ENCODE results near the gene ATXN2. TPM values are rescaled to one million over a fixed set of nuclear protein-coding genes. Genes with fewer than 3 reads are reported as not detected.
"Not testable (repeated sequence)": the region's sequence is repeated elsewhere in the genome, so short reads cannot be mapped to it uniquely, and the experiment has no call there.

Gene ATXN2
- polyA plus RNA-seq, 6 donors from 2014 or later: 12.0 to 38.0 (median 20.3) TPM

DNA sequence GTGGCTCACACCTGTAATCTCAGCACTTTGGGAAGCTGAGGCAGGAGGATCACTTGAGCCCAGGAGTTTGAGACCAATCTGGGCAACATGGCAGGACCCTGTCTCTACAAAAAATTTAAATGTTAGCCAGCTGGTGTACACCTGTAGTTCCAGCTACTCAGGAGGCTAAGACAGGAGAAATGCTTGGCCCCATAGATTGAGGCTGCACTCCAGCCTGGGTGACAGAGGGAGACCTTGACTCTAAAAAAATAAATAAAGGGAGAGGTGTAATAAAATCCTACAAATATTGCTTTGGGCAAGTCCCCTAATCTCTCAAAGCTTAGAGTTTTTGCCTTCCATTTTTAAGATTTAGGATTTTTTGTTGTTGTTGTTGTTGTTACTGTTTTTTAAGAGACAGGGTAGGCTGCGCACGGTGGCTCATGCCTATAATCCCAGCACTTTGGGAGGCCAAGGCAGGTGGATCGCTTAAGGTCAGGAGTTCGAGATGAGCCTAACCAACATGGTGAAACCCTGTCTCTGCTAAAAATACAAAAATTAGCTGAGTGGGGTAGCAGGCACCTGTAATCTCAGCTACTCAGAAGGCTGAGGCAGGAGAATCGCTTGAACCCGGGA lies 7.6 kb downstream of the ATXN2 start:
- peaks cover 13 to 46% (median 20%) of the 10 kb centered on the region in 3 donors for H3K4me1 Mint-ChIP-seq
- ATAC-seq (ENCODE audit: low read depth in 2 of 2); H3K27me3 Mint-ChIP-seq; H3K36me3 Mint-ChIP-seq; DNase-seq; H3K9me3 Mint-ChIP-seq: not testable (repeated sequence)
- H3K27ac Mint-ChIP-seq: peak overlapping the region in 1 of 6 donors; percentile 81
- H3K4me3 Mint-ChIP-seq: peak overlapping the region in 1 of 8 donors; percentile 18

GRCh38 chr12:111590552-111590951 lies 8.6 kb downstream of the ATXN2 start:
- H3K9me3 Mint-ChIP-seq: no peaks in the 10 kb centered on the region
- no peak for ATAC-seq (ENCODE audit: low read depth in 2 of 2)
- DNase-seq: no peak
- H3K36me3 Mint-ChIP-seq: no peaks in the 10 kb centered on the region
- H3K4me3 Mint-ChIP-seq: no peak overlapping the region
- H3K4me1 Mint-ChIP-seq: peaks cover 8 to 41% (median 17%) of the 10 kb centered on the region in 3 donors
- H3K27ac Mint-ChIP-seq: no peak overlapping the region
- H3K27me3 Mint-ChIP-seq: no peaks in the 10 kb centered on the region

DNA sequence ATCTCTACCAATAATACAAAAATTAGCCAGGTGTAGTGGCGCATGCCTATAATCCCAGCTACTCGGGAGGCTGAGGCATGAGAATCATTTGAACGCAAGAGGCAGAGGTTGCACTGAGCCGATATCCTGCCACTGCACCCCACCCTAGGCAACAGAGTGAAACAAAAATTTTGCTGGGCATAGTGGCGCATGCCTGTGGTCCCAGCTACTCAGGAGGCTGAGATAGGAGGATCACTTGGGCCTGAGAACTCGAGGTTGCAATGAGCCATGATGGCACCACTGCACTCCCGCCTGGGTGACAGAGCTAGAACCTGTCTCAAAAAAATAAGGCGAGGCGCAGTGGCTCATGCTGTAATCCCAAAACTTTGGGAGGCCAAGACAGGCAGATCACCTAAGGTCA lies 9.5 kb downstream of the ATXN2 start:
- peaks cover 5 to 36% (median 16%) of the 10 kb centered on the region in 3 donors for H3K4me1 Mint-ChIP-seq
- no peak for DNase-seq
- no peaks in the 10 kb centered on the region for H3K9me3 Mint-ChIP-seq
- no peaks in the 10 kb centered on the region for H3K36me3 Mint-ChIP-seq
- ATAC-seq (ENCODE audit: low read depth in 2 of 2): no peak
- no peaks in the 10 kb centered on the region for H3K27me3 Mint-ChIP-seq
- no peak overlapping the region for H3K4me3 Mint-ChIP-seq
- H3K27ac Mint-ChIP-seq: no peak overlapping the region

GRCh38 chr12:111588010-111588409 lies 11.1 kb downstream of the ATXN2 start:
- Mint-ChIP-seq H3K27me3 (no peaks in the 10 kb centered on the region), H3K4me1 (peaks cover 0 to 29% (median 14%) of the 10 kb centered on the region in 3 donors), H3K4me3 (no peak overlapping the region), H3K36me3 (no peaks in the 10 kb centered on the region), H3K9me3 (no peaks in the 10 kb centered on the region), H3K27ac (no peak overlapping the region)
- DNase-seq: no peak
- ATAC-seq (ENCODE audit: low read depth in 2 of 2): no peak

DNA sequence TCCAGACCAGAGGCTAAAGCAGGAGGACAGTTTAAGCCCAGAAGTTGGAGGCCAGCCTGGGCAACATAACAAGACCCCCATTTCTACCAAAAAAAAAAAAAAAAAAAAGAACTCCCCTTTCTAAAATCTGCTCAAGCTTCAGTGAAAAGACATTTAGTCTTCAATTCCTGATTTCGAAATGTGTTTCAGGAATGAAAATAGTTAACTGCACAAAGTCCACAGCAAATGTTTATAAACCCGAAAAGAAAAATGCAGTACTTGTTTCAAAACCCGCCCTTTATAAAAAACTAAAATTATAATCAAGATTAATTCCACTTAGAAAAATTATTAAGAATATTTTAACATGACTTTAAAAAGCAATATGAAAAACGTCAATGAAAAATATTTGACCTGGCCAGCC lies 12.1 kb downstream of the ATXN2 start:
- H3K36me3 Mint-ChIP-seq: peaks cover 0 to under 1% of the 10 kb centered on the region in 2 donors
- no peaks in the 10 kb centered on the region for H3K9me3 Mint-ChIP-seq
- H3K27ac Mint-ChIP-seq: no peak overlapping the region
- H3K4me3 Mint-ChIP-seq: no peak overlapping the region
- DNase-seq (no peak), ATAC-seq (ENCODE audit: low read depth in 2 of 2) (no peak)
- H3K4me1 Mint-ChIP-seq: peaks cover under 1 to 26% (median 14%) of the 10 kb centered on the region in 3 donors
- no peaks in the 10 kb centered on the region for H3K27me3 Mint-ChIP-seq

GRCh38 chr12:111585690-111586089 lies 13.4 kb downstream of the ATXN2 start:
- H3K27me3 Mint-ChIP-seq: no peaks in the 10 kb centered on the region
- peaks cover 9 to 35% (median 23%) of the 10 kb centered on the region in 3 donors for H3K4me1 Mint-ChIP-seq
- no peaks in the 10 kb centered on the region for H3K9me3 Mint-ChIP-seq
- ATAC-seq (ENCODE audit: low read depth in 2 of 2): no peak
- H3K36me3 Mint-ChIP-seq: peaks cover 0 to 8% of the 10 kb centered on the region in 2 donors
- no peak for DNase-seq
- H3K4me3 Mint-ChIP-seq: no peak overlapping the region
- H3K27ac Mint-ChIP-seq: peak overlapping the region in 1 of 6 donors; percentile 18

DNA sequence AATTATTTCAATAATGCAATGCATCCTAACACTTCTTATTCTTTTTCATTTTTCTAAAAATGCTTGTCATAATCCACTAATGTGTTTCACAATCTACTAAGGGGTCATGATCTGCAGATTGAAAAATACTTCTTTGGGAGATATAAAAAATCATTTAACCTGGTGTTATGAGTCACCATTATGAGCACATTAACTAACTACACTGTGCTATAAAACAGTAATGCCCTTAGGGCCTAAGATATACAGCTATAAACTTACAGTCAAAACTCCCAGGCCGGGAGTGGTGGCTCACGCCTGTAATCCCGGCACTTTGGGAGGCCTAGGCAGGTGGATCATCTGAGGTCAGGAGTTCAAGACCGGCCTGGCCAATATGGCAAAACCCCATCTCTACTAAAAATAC lies 14.2 kb downstream of the ATXN2 start:
- DNase-seq (no peak), ATAC-seq (ENCODE audit: low read depth in 2 of 2) (no peak)
- Mint-ChIP-seq H3K36me3 (peaks cover 0 to 8% of the 10 kb centered on the region in 2 donors), H3K27ac (peak overlapping the region in 2 of 6 donors; percentile 66), H3K4me1 (peaks cover 14 to 35% (median 23%) of the 10 kb centered on the region in 3 donors), H3K27me3 (no peaks in the 10 kb centered on the region), H3K9me3 (no peaks in the 10 kb centered on the region), H3K4me3 (peak overlapping the region in 1 of 8 donors; percentile 47)

DNA sequence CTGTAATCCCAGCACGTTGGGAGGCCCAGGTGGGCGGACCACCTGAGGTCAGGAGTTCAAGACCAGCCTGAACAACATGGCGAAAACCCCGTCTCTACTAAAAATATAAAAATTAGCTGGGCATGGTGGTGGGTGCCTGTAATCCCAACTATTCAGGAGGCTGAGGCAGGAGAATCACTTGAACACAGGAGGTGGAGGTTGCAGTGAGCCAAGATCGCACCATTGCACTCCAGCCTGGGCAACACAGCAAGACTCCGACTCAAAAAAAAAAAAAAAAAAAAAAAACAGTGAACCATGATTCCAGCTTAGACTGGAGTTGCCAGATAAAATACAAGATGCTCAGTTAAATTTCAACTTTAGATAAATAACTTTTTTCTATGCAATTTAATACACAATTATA lies 15.6 kb downstream of the ATXN2 start:
- not testable (repeated sequence) for H3K9me3 Mint-ChIP-seq; H3K4me3 Mint-ChIP-seq; DNase-seq; H3K27ac Mint-ChIP-seq; H3K27me3 Mint-ChIP-seq; H3K36me3 Mint-ChIP-seq; ATAC-seq (ENCODE audit: low read depth in 2 of 2)
- H3K4me1 Mint-ChIP-seq: peaks cover 14 to 38% (median 27%) of the 10 kb centered on the region in 3 donors

DNA sequence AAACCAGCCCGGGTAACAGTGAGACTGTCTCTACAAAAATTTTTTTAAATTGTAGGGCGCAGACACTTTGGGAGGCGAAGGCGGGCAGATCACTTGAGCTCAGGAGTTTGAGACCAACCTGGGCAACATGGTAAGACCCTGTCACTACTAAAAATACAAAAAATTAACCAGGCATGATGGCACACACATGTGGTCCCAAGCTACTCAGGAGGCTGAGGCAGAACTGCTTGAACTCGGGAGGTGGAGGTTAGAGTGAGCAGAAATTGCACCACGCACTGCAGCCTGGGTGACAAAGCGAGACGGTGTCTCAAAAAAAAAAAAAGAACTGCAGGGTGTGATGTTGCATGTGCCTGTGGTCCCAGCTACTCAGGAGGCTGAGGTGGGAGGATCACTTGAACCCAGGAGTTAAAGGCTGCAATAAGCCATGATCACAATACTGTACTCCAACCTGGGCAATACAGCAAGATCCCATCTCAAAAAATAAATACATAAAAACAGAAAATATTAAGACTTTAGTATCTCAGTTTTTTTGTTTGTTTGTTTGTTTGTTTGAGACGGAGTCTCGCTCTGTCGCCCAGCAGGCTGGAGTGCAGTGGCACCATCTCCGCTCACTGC lies 16.9 kb downstream of the ATXN2 start:
- peaks cover 0 to 8% of the 10 kb centered on the region in 2 donors for H3K36me3 Mint-ChIP-seq
- no peak overlapping the region for H3K4me3 Mint-ChIP-seq
- H3K27ac Mint-ChIP-seq: peak overlapping the region in 1 of 6 donors; percentile 70
- no peaks in the 10 kb centered on the region for H3K27me3 Mint-ChIP-seq
- ATAC-seq (ENCODE audit: low read depth in 2 of 2) (no peak), DNase-seq (no peak)
- H3K9me3 Mint-ChIP-seq: no peaks in the 10 kb centered on the region
- peaks cover 19 to 37% (median 30%) of the 10 kb centered on the region in 3 donors for H3K4me1 Mint-ChIP-seq

GRCh38 chr12:111581434-111582132 lies 17.5 kb downstream of the ATXN2 start:
- ATAC-seq (ENCODE audit: low read depth in 2 of 2) (no peak), DNase-seq (no peak)
- Mint-ChIP-seq H3K27ac (peak overlapping the region in 4 of 6 donors; percentile 22 to 79 (median 52)), H3K9me3 (no peaks in the 10 kb centered on the region), H3K27me3 (no peaks in the 10 kb centered on the region), H3K4me1 (peaks cover 19 to 31% (median 28%) of the 10 kb centered on the region in 3 donors), H3K36me3 (peaks cover 0 to 8% of the 10 kb centered on the region in 2 donors), H3K4me3 (peak overlapping the region in 1 of 8 donors; percentile 50)

- DNase-seq: no peak
- H3K36me3 Mint-ChIP-seq: peaks cover 0 to 8% of the 10 kb centered on the region in 2 donors
- no peak for ATAC-seq (ENCODE audit: low read depth in 2 of 2)
- H3K4me1 Mint-ChIP-seq: peaks cover 19 to 29% (median 24%) of the 10 kb centered on the region in 3 donors
- H3K27ac Mint-ChIP-seq: no peak overlapping the region
- no peaks in the 10 kb centered on the region for H3K9me3 Mint-ChIP-seq
- no peaks in the 10 kb centered on the region for H3K27me3 Mint-ChIP-seq
- no peak overlapping the region for H3K4me3 Mint-ChIP-seq
Observed at GRCh38 chr12:111580737-111581136, 18.4 kb downstream of the ATXN2 start.

DNA sequence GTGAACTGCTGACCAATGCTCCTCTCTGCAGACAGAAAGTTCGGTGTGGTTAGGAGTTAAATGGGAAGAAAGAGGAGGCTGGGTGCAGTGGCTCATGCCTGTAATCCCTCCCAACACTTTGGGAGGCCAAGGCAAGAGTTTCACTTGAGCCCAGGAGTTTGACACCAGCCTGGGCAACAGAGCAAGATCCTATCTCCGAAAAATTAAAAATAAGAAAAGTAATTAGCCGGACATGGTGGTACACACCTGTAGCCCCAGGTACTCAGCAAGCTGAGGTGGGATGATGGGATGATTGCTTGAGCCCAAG lies 19.0 kb downstream of the ATXN2 start:
- H3K36me3 Mint-ChIP-seq: peaks cover 0 to 8% of the 10 kb centered on the region in 2 donors
- peaks cover 18 to 25% (median 19%) of the 10 kb centered on the region in 3 donors for H3K4me1 Mint-ChIP-seq
- peak overlapping the region in 2 of 6 donors; percentile 28 to 49 for H3K27ac Mint-ChIP-seq
- H3K27me3 Mint-ChIP-seq: no peaks in the 10 kb centered on the region
- DNase-seq (no peak), ATAC-seq (ENCODE audit: low read depth in 2 of 2) (no peak)
- H3K9me3 Mint-ChIP-seq: no peaks in the 10 kb centered on the region
- H3K4me3 Mint-ChIP-seq: no peak overlapping the region

GRCh38 chr12:111578971-111579340 lies 20.2 kb downstream of the ATXN2 start:
- peaks cover 0 to 8% of the 10 kb centered on the region in 2 donors for H3K36me3 Mint-ChIP-seq
- DNase-seq (no peak), ATAC-seq (ENCODE audit: low read depth in 2 of 2) (no peak)
- H3K27ac Mint-ChIP-seq: peak overlapping the region in 1 of 6 donors; percentile 36
- no peaks in the 10 kb centered on the region for H3K27me3 Mint-ChIP-seq
- no peak overlapping the region for H3K4me3 Mint-ChIP-seq
- peaks cover 16 to 24% (median 19%) of the 10 kb centered on the region in 3 donors for H3K4me1 Mint-ChIP-seq
- no peaks in the 10 kb centered on the region for H3K9me3 Mint-ChIP-seq

Data from naive B cell (primary cell).